MM.1S (cell line): Measurements from ENCODE around the gene KAT7.
"Not testable (repeated sequence)": the region's sequence is repeated elsewhere in the genome, so short reads cannot be mapped to it uniquely, and the experiment has no call there.

Experiments used
- DNase-seq: peaks from one replicate; pipeline ENCODE4 v3.0.0-alpha.2; 2015
- H2AFZ ChIP-seq: fragments of 300-600 bp; sonication (generic); 2 replicates; pipeline ENCODE4 v1.6.0; 2016; ENCODE audit warnings: antibody characterized with exemption, low read length
- H3F3A ChIP-seq: fragments of 300-600 bp; sonication (generic); 2 replicates; pipeline ENCODE4 v1.6.1; 2016; ENCODE audit warnings: mild to moderate bottlenecking, antibody characterized with exemption, low read length, moderate library complexity, mixed read lengths; ENCODE audit not compliant: insufficient read depth
- H3K27ac ChIP-seq: fragments of 300-600 bp; sonication (generic); 2 replicates; pipeline ENCODE4 v1.5.1; 2016; ENCODE audit warnings: mild to moderate bottlenecking, low read length
- H3K27me3 ChIP-seq: fragments of 300-600 bp; sonication (generic); replicated peaks from 2 replicates; pipeline ENCODE4 v1.6.0; 2016; ENCODE audit warnings: low read length; ENCODE audit not compliant: insufficient read depth
- H3K36me3 ChIP-seq: fragments of 300-600 bp; sonication (generic); replicated peaks from 2 replicates; pipeline ENCODE4 v1.6.1; 2016; ENCODE audit warnings: mild to moderate bottlenecking, low read length, mixed read lengths; ENCODE audit not compliant: insufficient read depth
- H3K4me1 ChIP-seq: fragments of 300-600 bp; sonication (generic); 2 replicates; pipeline ENCODE4 v1.6.1; 2016; ENCODE audit warnings: low read length, mixed read lengths
- H3K4me2 ChIP-seq: fragments of 300-600 bp; sonication (generic); 2 replicates; pipeline ENCODE4 v1.6.0; 2016; ENCODE audit warnings: low read depth, low read length
- H3K4me3 ChIP-seq: fragments of 300-600 bp; sonication (generic); 2 replicates; pipeline ENCODE4 v1.5.1; 2016; ENCODE audit warnings: low read length, mixed read lengths
- H3K79me2 ChIP-seq: fragments of 300-600 bp; sonication (generic); 2 replicates; pipeline ENCODE4 v1.6.1; 2016; ENCODE audit warnings: mixed run types, low read length, mixed read lengths
- H3K9ac ChIP-seq: fragments of 300-600 bp; sonication (generic); 2 replicates; pipeline ENCODE4 v1.6.1; 2016; ENCODE audit warnings: low read length, mixed read lengths
- H3K9me2 ChIP-seq: fragments of 300-600 bp; sonication (generic); replicated peaks from 2 replicates; pipeline ENCODE4 v1.6.1; 2016; ENCODE audit warnings: mild to moderate bottlenecking, low read length, mixed read lengths; ENCODE audit not compliant: insufficient read depth
- H3K9me3 ChIP-seq: fragments of 300-600 bp; sonication (generic); replicated peaks from 2 replicates; pipeline ENCODE4 v1.6.1; 2016; ENCODE audit warnings: mild to moderate bottlenecking, low read length, mixed read lengths; ENCODE audit not compliant: insufficient read depth
- H4K20me1 ChIP-seq: fragments of 300-600 bp; sonication (generic); 2 replicates; pipeline ENCODE4 v1.6.1; 2016; ENCODE audit warnings: mild to moderate bottlenecking, low read length, moderate library complexity, mixed read lengths; ENCODE audit not compliant: insufficient read depth
- CTCF ChIP-seq: fragments of 300-600 bp; sonication (generic); IDR thresholded peaks from 2 replicates; pipeline ENCODE4 v1.5.1; 2016; ENCODE audit warnings: antibody characterized with exemption, low read length, mixed read lengths
- EZH2 ChIP-seq: fragments of 300-600 bp; sonication (generic); optimal IDR thresholded peaks from 2 replicates; pipeline ENCODE3; 2017; ENCODE audit warnings: low read depth, mild to moderate bottlenecking, antibody characterized with exemption, low read length, mixed read lengths
- EZH2phosphoT487 ChIP-seq: fragments of 300-600 bp; sonication (generic); IDR thresholded peaks from 2 replicates; pipeline ENCODE4 v1.6.1; 2018; ENCODE audit warnings: antibody characterized with exemption, low read length

KAT7 gene

GRCh38 chr17:49822829-49823228 lies 34.3 kb downstream of the KAT7 start:
- H3K27ac ChIP-seq: no peak overlapping the region
- no peak for DNase-seq
- H3K4me3 ChIP-seq: no peak overlapping the region
- no peak overlapping the region for H3K4me2 ChIP-seq
- no peaks in the 10 kb centered on the region for H3F3A ChIP-seq
- no peaks in the 10 kb centered on the region for H3K27me3 ChIP-seq
- TF ChIP-seq CTCF (no peak), EZH2 (no peak), EZH2phosphoT487 (no peak)
- no peaks in the 10 kb centered on the region for H3K9me3 ChIP-seq
- no peaks in the 10 kb centered on the region for H3K9me2 ChIP-seq
- no peak overlapping the region for H2AFZ ChIP-seq
- peaks cover 36% of the 10 kb centered on the region for H3K36me3 ChIP-seq
- peaks cover 17% of the 10 kb centered on the region; the same call in 1 of the 2 replicates for H3K79me2 ChIP-seq
- H4K20me1 ChIP-seq: no peaks in the 10 kb centered on the region
- H3K9ac ChIP-seq: no peak overlapping the region
- no peaks in the 10 kb centered on the region for H3K4me1 ChIP-seq

GRCh38 chr17:49823614-49824013 lies 35.1 kb downstream of the KAT7 start:
- Histone ChIP-seq H3K9ac (no peak overlapping the region), H3K9me3 (no peaks in the 10 kb centered on the region), H3K79me2 (peaks cover 12% of the 10 kb centered on the region; the same call in 1 of the 2 replicates), H3K9me2 (no peaks in the 10 kb centered on the region), H3K36me3 (peaks cover 36% of the 10 kb centered on the region), H3F3A (no peaks in the 10 kb centered on the region), H3K27ac (no peak overlapping the region), H3K27me3 (no peaks in the 10 kb centered on the region), H3K4me1 (no peaks in the 10 kb centered on the region), H4K20me1 (no peaks in the 10 kb centered on the region), H2AFZ (no peak overlapping the region), H3K4me2 (no peak overlapping the region), H3K4me3 (no peak overlapping the region)
- DNase-seq: no peak
- no peak for TF ChIP-seq CTCF

- Histone ChIP-seq H3K36me3 (peaks cover 40% of the 10 kb centered on the region), H3F3A (no peaks in the 10 kb centered on the region), H3K4me1 (no peaks in the 10 kb centered on the region)
Observed at GRCh38 chr17:49825645-49826044, 37.2 kb downstream of the KAT7 start.

GRCh38 chr17:49828325-49828724 lies 39.8 kb downstream of the KAT7 start:
- not testable (repeated sequence) for H3K4me1 ChIP-seq, H3F3A ChIP-seq, H3K27me3 ChIP-seq, H3K27ac ChIP-seq, H2AFZ ChIP-seq, H3K9ac ChIP-seq, DNase-seq, H3K79me2 ChIP-seq, H4K20me1 ChIP-seq, H3K9me3 ChIP-seq, H3K4me2 ChIP-seq, H3K9me2 ChIP-seq, H3K4me3 ChIP-seq
- H3K36me3 ChIP-seq: peaks cover 36% of the 10 kb centered on the region

More at GRCh38 chr17:49825645-49826044, 37.2 kb downstream of the KAT7 start:
- H3K9ac ChIP-seq: no peak overlapping the region
- DNase-seq: no peak
- no peaks in the 10 kb centered on the region for H3K9me2 ChIP-seq
- TF ChIP-seq EZH2phosphoT487: no peak
- H3K27me3 ChIP-seq: no peaks in the 10 kb centered on the region
- no peaks in the 10 kb centered on the region for H4K20me1 ChIP-seq
- no peaks in the 10 kb centered on the region for H3K9me3 ChIP-seq
- no peak overlapping the region for H3K4me2 ChIP-seq
- H2AFZ ChIP-seq: no peak overlapping the region
- H3K27ac ChIP-seq: no peak overlapping the region
- no peak overlapping the region for H3K4me3 ChIP-seq
- H3K79me2 ChIP-seq: 0 out of 2 replicates have a peak, but pooled peaks cover 4% of the 10 kb centered on the region
